ENCODE data around the gene CCNI.
A peak's percentile ranks its signal among the peaks of the same experiment; 100 is the strongest.
"Not testable (repeated sequence)": the region's sequence is repeated elsewhere in the genome, so short reads cannot be mapped to it uniquely, and the experiment has no call there.

CCNI gene, protein sequence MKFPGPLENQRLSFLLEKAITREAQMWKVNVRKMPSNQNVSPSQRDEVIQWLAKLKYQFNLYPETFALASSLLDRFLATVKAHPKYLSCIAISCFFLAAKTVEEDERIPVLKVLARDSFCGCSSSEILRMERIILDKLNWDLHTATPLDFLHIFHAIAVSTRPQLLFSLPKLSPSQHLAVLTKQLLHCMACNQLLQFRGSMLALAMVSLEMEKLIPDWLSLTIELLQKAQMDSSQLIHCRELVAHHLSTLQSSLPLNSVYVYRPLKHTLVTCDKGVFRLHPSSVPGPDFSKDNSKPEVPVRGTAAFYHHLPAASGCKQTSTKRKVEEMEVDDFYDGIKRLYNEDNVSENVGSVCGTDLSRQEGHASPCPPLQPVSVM

DNA sequence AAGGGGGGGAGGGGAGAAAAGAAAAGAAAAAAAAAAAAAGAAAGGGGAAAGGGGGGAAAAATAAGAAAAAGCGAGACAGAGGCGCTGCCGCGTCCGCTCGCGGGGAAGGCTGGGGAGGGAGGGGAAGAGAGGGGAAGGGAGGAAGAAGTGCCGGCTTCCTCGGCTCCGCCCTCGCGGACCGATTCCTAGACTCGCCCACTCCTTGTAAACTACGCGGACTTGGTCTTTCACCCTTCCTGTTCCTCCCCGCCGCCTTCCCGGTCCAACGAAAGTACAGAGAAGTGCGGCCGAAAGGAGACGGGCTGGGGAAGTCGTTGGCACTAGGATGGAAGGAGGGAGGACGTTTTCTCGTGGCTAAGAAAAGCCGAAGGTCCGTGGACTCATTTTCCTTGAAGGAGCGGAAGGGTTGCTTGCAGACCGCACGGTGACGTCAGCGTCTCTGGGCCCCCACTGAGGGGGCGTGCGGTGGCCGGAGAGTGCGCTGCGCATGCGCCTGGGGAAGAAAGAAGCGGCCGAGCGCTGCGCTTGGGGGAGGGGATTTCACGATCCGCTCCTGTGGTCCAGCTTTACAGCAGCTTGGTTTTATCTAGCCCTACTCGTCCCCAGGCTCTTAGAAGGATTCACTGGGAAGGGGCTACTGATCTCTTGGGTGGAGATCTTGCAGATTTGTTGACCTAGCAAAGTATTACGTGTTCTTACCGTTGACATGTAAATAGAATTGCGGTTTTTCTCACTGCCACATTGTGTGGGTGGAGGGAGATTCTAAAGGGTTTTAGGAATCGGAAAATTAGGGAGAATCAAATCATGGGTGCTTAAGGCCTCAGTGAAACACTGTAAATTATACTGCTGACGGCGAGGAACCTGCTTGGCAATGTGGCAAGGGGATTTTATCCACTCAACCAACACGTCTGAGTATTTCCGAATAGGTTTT, at the start of gene CCNI:
TSS of gene CCNI (minus strand) at position 121 of the 931 bp plus-strand sequence. CDS start 9,627 bp downstream, outside the sequence.
- DNase-seq: peak; percentile 93

DNA sequence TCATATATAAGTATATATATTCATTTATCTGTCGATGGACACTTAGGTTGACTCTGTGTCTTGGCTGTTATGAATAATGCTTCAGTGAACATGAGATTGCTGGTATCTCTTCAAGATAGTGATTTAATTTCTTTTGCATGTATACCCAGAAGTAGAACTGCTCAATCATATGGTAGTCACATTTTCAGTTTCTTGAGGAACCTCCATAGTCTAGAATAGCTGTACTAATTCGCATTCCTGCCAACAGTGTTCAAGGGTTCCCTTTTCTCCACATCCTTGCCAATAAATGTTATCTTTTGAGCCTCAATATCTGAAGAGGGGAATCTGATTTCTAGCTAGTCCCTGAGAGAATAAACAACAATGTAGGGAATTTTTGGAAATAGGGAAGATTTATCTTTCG, 48.8 kb upstream of the CCNI start:
- no peak for DNase-seq

DNA sequence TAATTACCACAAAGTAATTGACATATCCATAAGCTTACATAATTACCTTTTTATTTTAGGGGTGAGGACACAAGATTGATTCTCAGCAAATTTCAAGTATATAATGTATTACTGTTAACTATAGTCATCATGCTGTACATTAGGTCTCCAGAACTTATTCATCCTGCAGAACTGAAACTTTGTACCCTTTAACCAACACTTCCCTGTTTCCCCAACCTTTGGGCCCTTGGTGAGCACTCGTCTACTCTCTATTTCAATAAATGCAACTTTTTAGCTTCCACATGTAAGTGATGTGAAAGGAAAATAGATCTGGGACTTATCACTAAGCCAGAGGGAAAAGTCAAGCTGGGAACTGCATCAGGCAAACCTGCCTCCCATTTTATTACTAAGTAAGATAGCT, 47.6 kb upstream of the CCNI start:
- no peak for DNase-seq

DNA sequence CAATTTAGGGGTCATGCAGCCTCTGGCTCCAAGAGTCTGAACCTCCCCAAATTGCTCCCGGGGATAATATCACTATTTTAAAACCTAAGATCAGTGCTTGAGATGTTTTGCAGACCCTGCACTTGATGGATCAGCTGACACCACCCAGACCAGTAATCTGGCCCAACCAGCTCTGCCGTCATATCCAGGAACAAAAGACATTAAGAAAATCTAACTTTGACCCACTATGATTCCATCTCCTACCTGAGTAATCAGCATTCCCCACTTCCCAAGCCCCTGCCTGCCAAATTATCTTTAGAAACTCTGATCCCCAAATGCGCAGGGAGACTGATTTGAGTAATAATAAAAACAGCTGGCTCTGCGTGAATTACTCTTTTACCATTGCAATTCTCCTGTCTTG, 46.9 kb upstream of the CCNI start:
- no peak for DNase-seq

DNA sequence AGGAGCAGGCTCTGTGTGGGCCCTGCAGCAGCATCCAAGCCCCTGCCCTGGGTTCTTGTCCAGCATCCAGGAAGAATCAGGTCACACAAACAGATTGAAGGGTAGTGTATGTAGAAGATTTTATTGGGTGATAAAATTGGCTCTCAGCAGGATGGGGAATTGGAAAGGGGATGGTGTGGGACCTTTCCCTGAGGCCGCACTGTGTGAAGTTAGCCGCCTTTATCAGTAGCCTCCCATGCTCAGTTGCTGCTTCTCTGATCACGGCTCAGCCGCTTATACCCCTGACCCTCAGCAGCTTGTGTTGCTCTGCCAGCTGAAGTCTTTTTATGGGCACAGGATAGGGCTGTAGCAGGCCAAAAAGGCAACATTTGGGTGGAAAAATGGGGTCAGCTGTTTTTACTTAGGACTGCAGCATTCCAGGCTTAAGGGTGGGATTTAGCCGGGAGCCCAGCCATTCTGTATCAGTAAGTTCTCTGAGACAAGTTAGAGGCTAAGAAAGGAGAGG, 46.0 kb upstream of the CCNI start:
- no peak for DNase-seq

DNA sequence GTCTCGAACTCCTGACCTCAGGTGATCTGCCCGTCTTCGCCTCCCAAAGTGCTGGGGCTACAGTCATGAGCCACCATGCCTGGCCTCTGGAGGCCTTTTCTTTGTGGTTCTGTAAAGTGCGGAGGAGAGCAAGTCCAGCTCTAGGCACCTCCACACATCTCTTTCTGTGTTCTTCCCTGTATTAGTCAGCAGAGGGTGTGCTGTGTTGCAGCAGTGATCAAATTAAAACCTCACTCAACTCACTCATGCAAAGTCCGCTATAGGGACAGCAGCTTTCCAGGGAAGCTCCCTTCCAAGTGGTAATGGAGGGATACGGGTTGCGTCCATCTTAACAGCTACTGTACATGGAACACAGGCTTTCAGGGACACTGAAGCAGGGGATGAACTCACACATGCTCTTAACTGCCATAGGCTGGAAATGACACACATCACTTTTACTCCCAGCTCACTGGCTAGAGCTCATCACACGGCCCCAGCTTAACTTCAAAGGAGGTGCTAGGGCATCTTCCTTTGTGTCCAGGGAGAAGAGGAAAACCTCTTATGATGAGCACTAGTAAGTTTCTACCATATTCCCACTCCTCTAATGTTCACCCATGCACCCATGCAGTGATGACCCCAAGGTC, 45.2 kb upstream of the CCNI start:
- no peak for DNase-seq

DNA sequence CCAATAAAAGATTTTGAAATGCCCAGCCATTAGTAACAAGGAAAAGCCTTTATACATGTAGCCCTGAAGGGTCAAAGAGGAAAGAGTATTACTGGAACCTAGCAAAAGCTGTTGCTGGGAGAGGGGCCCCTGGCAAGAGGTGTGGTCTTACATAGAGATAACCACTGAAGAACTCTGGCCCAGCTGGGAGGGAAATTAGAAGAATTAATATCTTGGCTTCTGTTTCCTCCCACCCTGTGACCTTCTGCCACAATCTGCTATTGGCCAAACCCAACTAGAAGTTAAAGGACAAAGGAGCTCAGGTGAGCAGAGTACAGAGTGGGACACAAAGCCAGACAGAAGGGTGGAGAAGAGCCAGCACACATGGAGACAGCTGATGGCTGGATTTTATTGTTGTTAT, 41.9 kb upstream of the CCNI start:
- DNase-seq: no peak

DNA sequence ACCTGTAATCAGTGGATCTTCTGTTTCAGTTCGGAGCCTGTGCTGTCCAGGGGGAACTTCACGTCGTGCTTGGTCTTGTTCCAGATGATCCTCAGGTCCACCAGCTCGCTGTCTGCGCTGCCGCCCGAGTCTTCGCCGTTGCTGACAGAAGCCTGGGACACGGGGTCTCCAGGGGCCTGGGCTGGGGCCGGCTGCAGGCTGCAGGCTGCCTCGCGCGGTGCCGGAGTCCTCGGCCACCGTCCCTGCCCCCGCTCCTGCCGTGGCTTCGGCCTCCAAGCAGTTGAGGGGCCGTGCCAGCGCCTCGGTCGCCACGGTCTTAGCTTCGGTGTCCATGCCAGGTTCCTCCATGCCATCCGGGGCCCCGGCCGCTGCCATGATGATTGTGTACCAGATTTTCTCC, 37.3 kb upstream of the CCNI start:
- DNase-seq: no peak

DNA sequence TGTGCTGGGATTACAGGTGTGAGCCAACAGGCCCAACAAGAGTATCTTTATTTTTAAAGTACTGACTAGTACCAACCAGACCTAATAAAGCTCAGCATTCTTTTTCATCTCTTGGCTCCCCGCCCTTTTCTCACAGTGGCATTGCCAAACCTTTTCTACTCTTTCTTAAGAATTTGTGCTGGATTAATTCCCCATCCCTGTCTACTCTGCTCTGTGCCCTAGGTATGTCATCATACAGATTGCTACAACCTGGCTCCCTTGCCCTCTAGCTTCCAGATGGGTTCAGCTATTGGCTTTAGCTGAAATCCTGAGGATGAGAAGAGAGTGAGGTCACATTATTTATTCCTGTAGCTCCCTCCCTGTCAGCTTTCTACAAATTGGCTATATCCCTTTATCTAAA, 34.9 kb upstream of the CCNI start:
- no peak for DNase-seq

DNA sequence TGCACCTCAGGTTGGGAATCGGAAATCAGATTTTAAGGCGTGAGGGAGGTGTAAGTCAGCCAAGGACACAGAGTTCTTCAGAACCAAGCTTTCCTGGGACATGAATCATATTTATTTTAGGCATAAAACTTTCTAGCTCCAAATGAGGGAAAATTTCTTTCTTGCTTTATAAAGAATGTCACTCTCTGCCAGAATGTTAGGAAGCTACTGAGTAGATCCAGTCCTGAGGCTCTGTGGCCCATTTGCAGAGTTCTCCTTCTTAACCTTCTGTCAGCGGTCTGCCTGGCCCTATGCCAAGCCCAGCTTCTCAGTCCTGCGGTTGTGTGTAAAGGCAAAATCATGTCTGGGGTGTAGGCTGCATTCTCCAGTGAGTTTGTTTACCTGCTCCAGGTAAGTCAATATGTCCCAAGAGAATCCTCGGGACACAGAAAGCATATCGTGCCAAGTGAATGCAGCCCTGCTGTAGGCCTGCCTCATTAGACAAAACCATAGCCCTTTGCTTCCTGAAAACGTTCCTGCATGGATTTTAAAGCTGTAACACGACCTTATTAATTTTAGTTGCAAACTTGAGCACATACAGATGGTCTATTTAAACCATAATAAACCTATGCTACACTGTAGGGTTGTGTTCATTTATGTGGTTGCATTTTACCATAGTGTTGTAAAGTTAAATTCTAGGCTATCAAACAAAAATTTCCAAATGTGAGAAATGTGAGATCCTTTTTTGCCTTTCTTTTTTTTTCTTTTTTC, 29.2 kb upstream of the CCNI start:
- DNase-seq: no peak

DNA sequence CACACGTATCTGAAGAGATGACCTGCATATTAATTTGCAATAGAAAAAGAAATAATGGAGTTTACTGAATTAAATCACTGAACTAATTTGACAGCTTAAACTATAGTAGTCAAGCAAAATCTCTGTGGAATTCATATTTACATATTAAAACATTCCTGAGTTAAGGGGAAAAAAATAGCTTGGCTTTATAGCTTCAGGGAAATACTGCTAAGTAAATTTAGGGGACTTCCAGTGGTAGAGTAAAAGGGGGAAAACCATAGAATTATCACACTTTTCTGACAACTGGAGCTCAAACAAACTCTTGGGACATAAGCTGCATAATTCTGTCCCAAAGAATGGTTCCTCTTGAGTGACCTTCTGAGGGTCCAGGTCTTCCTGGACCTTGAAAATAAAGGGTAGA, 28.6 kb upstream of the CCNI start:
- no peak for DNase-seq

DNA sequence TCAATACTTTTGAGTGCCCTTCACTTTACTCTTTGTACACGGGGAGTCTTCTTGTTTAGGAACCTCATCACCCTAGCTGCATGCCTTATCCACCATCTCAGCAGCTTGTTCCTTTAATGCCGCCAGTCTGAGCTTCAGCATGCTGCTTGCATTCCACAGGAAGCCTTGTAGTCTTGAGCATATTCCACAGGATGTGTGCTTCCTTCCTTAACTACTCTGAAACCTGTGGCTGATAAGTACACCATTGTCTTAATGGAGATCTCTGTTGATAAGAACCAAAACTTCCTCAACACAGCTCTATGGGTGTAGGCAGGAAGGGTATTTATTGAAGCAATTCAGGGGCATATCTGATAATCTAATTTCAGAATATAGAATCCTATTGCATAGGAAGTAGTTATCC, 24.4 kb upstream of the CCNI start:
- no peak for DNase-seq

DNA sequence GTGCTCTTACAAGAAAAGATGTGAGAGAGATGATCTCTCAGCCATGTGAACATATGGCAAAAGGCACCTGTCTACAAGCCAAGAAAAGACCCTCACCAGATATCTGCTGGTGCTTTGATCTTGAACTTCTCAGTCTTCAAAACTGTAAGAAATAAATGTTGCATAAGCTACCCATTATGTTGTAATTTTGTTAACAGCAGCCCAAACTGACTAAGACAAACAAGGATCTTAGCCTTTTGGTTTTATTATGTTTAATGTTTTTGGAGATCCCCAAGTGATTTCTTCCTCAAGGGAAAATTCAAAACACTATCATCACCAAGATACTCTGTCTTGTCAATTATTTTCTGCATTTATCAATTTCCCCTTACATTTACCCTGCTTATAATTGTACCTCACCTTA, 21.8 kb upstream of the CCNI start:
- no peak for DNase-seq

DNA sequence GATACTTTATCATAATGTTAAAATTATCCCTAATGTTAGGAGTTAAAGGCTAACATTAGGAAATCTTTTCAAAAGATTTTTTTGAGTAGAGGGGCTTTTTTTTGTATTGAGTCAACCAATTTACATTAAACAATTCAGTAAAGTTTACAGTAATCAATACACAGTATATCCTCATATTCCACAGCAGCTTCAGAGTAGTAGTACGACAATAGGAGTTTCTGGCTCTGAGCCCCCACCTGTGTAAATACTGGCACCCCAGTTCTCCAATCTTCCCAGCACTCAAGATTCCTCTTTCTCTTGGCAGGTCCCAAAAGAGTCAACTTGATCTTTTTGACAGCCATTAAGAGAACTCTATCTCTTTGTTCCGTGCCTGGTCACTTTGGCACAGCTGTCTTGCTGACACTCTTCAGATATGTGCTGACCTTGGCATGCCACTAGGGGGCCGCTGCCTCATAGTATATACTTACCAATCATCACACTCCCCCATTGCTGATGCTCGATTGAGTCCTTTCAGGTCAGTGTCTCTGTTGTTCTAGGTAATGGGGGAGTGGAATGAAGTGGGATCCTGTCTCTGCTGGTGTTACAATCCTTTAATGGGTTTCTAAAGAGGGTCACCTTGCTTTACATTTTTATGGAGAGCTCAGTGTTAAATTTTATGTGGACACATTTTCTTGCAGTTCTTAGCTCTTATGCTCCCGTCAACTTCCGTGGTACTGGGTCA, 19.5 kb upstream of the CCNI start:
- peak; percentile 82 for DNase-seq

DNA sequence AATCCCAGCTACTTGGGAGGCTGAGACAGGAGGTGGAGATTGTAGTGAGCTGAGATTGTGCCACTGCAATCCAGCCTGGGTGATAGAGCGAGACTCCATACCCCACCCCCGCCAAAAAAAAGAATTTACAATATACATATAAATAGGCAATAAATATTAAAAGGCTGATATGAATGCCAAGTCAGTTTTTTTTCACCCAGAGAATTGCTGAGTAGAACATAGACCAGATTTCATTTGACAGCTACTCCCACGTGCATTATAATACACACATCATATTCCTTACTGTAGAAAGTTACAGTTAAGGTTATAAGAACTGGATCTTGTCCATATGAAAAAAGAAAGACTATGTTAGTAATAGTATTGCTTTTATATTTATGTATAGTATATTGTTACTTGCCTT, 18.7 kb upstream of the CCNI start:
- no peak for DNase-seq

DNA sequence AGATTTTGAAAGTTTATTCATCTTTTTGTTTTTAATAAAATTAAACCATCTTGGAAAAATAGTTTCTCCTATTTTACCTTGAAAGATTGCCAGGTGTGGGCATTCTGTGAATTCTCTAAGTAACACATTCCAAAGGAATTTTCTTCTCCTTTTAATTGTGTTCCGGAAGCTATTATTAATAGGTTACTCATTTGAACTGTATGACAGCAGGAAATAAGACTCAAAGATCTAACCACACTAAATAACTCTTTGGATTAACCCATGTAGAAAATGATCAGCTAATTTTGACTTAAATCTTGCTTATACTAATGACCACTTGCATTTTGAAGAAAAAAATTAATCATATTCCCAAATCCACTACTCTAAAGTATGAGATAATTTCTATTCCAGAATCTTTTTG, 17.6 kb upstream of the CCNI start:
- no peak for DNase-seq

DNA sequence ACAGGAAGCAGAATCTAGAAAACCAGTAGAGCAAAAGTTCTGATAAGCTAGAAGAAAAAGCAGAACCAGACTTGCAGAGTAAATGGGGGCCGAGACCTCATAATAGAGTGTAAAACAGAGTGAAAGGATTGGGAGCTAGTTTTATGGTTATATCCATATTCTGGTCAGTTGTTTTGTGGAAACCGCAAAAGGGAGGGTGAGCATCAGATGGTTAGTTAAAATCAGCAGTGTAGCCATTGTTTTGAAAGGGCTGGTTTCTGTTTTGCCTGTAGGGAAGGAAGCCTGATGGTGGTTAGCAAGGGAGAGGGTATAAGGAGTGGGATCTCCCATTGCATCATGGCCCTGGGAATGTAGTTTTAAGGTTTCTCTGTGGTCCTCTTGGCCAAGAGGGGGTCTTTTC, 17.2 kb upstream of the CCNI start:
- no peak for DNase-seq

DNA sequence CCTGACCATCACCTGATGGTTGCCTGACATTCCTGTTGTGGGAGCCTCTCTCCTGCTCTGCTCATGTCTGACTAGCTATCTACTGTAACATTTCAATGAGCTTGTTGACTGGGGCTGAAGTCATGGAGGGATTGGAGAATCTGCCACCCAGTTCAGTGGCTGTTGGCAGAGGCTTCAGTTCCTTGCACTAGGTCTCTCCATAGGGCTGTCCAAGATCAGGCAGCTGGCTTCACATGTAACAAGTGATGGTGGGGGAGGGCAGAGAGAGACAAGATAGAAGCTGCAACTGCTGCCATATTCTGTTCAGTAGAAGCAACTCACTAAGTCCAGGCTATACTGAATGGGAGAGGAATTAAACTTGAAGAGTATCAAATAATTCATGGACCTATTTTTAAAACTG, 14.1 kb upstream of the CCNI start:
- DNase-seq: no peak

DNA sequence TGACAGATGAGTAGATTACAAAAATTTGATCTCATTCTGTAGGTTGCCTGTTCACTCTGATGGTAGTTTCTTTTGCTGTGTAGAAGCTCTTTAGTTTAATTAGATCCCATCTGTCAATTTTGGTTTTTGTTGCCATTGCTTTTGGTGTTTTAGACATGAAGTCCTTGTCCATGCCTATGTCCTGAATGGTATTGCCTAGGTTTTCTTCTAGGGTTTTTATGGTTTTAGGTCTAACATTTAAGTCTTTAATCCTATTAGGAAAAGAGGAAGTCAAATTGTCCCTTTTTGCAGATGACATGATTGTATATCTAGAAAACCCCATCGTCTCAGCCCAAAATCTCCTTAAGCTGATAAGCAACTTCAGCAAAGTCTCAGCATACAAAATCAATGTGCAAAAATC, 11.2 kb upstream of the CCNI start:
- not testable (repeated sequence) for DNase-seq

DNA sequence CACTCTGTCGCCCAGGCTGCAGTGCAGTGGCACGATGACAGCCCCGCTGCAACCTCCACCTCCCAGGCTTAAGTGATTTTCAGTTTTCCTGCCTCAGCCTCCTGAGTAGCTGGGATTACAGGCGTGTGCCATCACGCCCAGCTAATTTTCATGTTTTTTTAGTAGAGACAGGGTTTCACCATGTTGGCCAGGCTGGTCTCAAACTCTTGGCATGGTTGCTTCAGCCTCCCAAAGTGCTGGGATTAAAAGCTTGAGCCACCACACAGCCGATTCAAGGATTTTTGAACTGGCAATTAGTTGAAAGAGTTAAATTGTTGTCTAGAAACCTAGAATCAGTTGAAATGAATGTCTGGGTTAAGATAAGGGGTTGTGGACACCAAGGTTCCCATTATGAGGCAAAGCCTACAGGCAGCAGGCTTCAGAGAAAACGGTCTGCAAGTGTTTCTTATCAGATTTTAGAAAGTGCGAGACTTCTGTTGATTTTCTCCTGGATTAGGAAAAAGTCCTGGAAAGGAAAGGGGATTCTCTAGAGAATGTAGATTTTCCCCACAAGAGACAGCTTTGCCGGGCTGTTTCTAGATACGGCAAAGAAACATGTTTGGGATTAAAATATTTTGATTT, 8.3 kb upstream of the CCNI start:
- DNase-seq: no peak

DNA sequence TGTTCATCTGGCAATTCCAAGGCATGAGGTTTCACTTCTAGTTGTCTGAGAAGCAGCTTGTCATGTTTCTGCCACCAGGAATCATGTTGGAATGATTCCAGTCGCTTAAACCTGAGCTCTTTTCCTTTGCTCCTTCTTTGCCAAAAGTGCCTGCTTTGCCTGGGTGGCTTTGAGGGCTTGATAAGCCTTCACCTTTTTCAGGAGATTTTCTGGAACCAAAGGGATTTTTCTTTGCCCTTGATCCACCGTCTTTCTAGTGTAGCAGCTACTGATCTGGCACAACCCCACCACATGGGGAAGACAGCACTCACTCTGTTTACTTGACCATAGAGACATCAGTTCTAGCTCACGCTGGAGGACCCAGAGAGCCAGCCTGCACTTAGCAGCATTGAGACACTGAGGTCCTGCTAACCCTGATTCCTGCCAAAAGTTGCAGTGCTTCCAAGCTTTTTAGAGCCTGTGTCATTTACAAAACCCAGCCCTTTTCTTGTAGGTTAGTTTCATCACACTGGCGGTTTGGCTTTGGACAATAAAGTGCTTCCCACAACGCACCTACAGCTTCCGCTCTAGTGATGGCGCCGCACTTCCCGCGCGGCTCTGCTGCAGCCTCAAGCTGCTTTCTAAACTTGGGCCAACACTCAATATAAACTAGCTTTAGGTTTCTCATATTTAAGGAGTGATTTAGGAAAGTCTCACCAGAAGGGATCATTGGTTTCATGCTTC, 7.3 kb upstream of the CCNI start:
- no peak for DNase-seq
